ENCODE measurements around the gene DRG2.

DRG2 gene

DNA sequence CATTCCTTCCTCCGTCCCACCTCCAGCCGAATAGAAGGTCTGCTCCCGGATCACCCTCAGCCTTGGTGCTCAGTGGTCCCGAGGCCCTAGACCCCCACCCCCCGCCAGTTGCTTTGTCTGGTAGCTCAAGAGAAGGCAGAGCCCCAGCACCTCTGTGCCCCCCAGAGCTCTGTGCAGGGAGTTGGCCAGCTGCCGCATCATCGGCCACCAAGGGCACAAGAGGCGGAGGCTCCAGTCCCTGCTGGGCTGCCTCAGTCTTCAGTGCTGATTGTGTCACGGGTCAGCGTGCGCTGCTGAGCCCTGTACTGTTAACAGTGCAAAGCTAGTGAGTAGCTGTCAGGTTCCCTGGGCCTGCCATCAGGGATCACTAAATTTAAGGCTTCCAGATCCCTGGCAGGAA is 22.2 kb upstream of the DRG2 start:
- no peaks in the 10 kb centered on the region for H3K27me3 Mint-ChIP-seq
- H3K4me1 Mint-ChIP-seq: no peaks in the 10 kb centered on the region
- no peaks in the 10 kb centered on the region for H3K9me3 Mint-ChIP-seq
- no peak overlapping the region for H3K27ac Mint-ChIP-seq
- H3K36me3 Mint-ChIP-seq: peaks cover 9% of the 10 kb centered on the region
- no peak overlapping the region for H3K4me3 Mint-ChIP-seq

DNA sequence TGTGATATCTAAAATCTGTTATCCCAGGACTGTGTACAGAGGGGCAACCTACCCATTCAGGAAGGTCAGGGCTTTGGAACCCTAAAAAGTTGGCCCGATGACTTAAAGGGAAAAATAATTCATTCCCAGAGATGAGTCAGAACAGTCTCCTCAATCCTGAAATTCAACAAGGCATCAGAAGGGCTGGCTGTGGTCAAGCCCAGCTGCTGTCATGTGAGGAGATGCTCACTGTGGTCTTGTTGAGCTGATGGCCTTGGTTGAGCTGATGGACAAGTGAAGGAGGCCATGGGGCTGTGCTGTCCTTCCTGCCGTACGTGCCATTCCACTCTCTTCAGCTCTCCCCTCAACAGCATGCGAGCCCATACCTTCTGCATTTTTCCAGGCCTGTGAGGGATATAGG is 20.9 kb upstream of the DRG2 start:
- Mint-ChIP-seq H3K4me1 (peaks cover 11% of the 10 kb centered on the region), H3K9me3 (no peaks in the 10 kb centered on the region)

DNA sequence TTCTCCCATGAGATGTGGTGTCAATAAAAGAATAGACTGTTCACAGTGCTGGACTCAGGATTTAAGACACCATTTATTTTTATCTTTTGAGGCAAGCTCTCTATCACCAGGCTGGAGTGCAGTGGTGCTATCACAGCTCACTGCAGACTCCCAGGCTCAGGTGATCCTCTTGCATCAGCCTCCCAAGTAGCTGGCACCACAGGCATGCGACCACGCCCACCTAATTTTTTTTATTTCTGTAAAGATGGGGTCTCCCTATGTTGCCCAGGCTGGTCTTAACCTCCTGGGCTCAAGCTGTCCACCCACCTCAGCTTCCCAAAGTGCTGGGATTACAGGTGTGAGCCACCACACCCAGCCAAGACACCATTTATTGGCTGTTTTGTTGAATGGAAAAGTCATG is 18.6 kb upstream of the DRG2 start:
- Mint-ChIP-seq H3K4me3 (no peak overlapping the region), H3K4me1 (peaks cover 11% of the 10 kb centered on the region), H3K36me3 (peaks cover 7% of the 10 kb centered on the region), H3K27me3 (no peaks in the 10 kb centered on the region), H3K9me3 (no peaks in the 10 kb centered on the region), H3K27ac (no peak overlapping the region)

More for the DNA sequence above, 20.9 kb upstream of the DRG2 start:
- H3K27ac Mint-ChIP-seq: no peak overlapping the region
- peaks cover 9% of the 10 kb centered on the region for H3K36me3 Mint-ChIP-seq
- no peak overlapping the region for H3K4me3 Mint-ChIP-seq
- no peaks in the 10 kb centered on the region for H3K27me3 Mint-ChIP-seq

- no peak overlapping the region for H3K27ac Mint-ChIP-seq
- no peaks in the 10 kb centered on the region for H3K36me3 Mint-ChIP-seq
- H3K9me3 Mint-ChIP-seq: no peaks in the 10 kb centered on the region
- peaks cover 1% of the 10 kb centered on the region for H3K27me3 Mint-ChIP-seq
- peaks cover 11% of the 10 kb centered on the region for H3K4me1 Mint-ChIP-seq
- no peak overlapping the region for H3K4me3 Mint-ChIP-seq
Measured at GRCh38 chr17:18070861-18071340, 16.8 kb upstream of the DRG2 start.

DNA sequence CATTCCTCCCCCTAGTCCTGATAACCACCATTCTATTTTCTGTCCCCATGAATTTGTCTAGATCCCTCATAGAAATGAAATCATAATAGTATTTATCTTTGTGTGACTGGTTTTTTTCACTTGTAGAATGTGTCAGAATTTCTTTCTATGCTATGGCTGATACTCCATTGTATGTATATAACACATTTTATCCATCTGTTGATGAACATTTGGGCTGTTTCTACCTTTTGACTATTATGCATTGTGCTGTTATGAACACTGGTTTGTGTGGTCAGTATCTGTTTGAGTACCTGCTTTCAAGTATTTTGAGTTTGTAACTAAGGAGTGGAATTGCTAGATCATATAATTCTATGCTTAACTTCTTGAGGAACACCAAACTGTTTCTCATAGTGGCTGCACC is 16.0 kb upstream of the DRG2 start:
- H3K4me1 Mint-ChIP-seq: peaks cover 11% of the 10 kb centered on the region
- H3K36me3 Mint-ChIP-seq: no peaks in the 10 kb centered on the region
- H3K27me3 Mint-ChIP-seq: peaks cover 1% of the 10 kb centered on the region
- H3K4me3 Mint-ChIP-seq: no peak overlapping the region
- H3K9me3 Mint-ChIP-seq: no peaks in the 10 kb centered on the region
- H3K27ac Mint-ChIP-seq: no peak overlapping the region

DNA sequence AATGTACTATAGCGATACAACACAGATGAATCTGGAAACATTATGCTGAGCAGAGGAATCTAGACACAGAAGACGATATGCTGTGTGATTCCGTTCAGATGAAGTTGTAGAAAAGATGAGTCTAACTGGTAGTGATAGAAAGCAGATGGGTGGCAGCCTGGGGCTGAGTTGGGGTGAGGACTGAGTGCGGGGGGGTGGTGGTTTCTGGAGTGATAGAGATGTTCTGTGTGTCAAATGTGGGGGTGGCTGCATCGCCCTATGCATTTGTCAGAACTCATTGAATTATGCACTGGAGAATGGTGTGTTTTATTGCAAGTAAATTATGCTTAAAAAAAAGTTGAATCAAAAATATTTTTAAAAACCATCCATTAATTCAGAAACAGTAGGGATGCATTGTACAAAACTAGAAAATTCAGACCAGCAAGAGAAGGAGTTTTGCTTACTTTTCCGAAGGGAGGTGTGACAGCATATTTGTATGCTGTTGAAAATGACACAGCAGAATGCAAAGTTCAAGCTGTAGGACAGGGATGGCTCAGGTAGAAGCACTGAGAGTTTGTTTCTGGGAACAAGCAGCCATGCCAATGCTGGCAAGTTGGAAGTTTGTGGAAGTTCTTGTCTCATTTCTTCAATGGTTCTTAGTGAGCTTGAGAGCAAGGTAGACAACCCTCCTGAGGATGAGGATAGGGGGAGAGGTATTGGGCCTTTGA is 13.0 kb upstream of the DRG2 start:
- no peaks in the 10 kb centered on the region for H3K36me3 Mint-ChIP-seq
- H3K4me1 Mint-ChIP-seq: peaks cover 11% of the 10 kb centered on the region
- H3K27ac Mint-ChIP-seq: no peak overlapping the region
- H3K4me3 Mint-ChIP-seq: no peak overlapping the region
- H3K27me3 Mint-ChIP-seq: peaks cover 5% of the 10 kb centered on the region
- H3K9me3 Mint-ChIP-seq: no peaks in the 10 kb centered on the region

DNA sequence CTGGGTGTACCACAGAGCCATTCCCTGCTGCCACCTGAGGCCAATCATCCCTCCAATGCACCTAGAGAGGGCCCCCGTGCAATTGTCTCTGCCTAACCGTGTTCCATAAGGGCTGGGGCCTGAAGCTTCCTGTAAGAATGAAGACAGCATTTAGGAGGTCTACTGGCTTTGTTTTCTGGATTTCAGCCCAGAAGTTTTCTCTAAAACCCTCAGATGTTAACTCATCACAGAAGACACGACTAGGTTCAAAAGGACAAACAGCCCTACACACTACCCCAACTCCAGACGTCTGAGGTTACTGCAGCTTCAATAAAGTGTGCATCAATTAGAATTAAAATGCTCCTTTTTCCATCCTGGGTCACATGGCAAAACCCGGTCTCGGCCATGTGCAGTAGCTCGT is 10.8 kb upstream of the DRG2 start:
- H3K36me3 Mint-ChIP-seq: no peaks in the 10 kb centered on the region
- H3K27me3 Mint-ChIP-seq: peaks cover 6% of the 10 kb centered on the region
- H3K4me1 Mint-ChIP-seq: no peaks in the 10 kb centered on the region
- H3K4me3 Mint-ChIP-seq: no peak overlapping the region
- H3K27ac Mint-ChIP-seq: no peak overlapping the region
- no peaks in the 10 kb centered on the region for H3K9me3 Mint-ChIP-seq

GRCh38 chr17:18079543-18079942 is 8.2 kb upstream of the DRG2 start:
- Mint-ChIP-seq H3K9me3 (no peaks in the 10 kb centered on the region), H3K4me1 (no peaks in the 10 kb centered on the region), H3K4me3 (no peak overlapping the region), H3K27ac (peak overlapping the region; percentile 10), H3K36me3 (no peaks in the 10 kb centered on the region), H3K27me3 (peaks cover 5% of the 10 kb centered on the region)

GRCh38 chr17:18084256-18084655 is 3.5 kb upstream of the DRG2 start:
- Mint-ChIP-seq H3K4me1 (peaks cover 16% of the 10 kb centered on the region), H3K36me3 (no peaks in the 10 kb centered on the region)

DNA sequence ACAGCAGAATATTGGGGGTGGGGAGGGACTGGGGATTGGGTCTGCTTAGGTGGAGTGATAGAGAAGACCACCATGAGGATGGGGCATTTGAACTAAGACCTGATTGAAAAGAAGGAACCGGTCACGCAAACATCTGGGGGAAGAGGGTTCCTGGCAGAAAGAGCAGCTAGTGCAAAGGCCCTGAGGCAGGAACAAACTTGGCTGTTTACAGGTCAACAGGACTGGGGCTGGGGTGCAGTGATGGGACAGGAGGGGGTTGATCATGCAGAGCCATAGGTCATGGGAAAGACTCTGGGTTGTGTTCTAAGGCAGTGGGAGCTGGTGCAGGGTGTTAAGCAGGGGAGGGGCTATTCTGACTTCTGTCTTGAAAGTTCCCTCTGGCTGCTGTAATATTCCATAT is 1.9 kb downstream of the DRG2 start:
- Mint-ChIP-seq H3K4me3 (peak overlapping the region; percentile 100), H3K36me3 (peaks cover 10% of the 10 kb centered on the region), H3K4me1 (peaks cover 32% of the 10 kb centered on the region), H3K27me3 (no peaks in the 10 kb centered on the region), H3K9me3 (no peaks in the 10 kb centered on the region), H3K27ac (peak overlapping the region; percentile 88)

More at GRCh38 chr17:18084256-18084655, 3.5 kb upstream of the DRG2 start:
- no peak overlapping the region for H3K4me3 Mint-ChIP-seq
- peaks cover 3% of the 10 kb centered on the region for H3K27me3 Mint-ChIP-seq
- H3K27ac Mint-ChIP-seq: no peak overlapping the region
- H3K9me3 Mint-ChIP-seq: no peaks in the 10 kb centered on the region

- H3K4me3 Mint-ChIP-seq: no peak overlapping the region
- no peaks in the 10 kb centered on the region for H3K9me3 Mint-ChIP-seq
- peaks cover 22% of the 10 kb centered on the region for H3K4me1 Mint-ChIP-seq
- peaks cover 10% of the 10 kb centered on the region for H3K36me3 Mint-ChIP-seq
- no peak overlapping the region for H3K27ac Mint-ChIP-seq
- no peaks in the 10 kb centered on the region for H3K27me3 Mint-ChIP-seq
Measured at GRCh38 chr17:18093616-18094408, 6.1 kb downstream of the DRG2 start.

DNA sequence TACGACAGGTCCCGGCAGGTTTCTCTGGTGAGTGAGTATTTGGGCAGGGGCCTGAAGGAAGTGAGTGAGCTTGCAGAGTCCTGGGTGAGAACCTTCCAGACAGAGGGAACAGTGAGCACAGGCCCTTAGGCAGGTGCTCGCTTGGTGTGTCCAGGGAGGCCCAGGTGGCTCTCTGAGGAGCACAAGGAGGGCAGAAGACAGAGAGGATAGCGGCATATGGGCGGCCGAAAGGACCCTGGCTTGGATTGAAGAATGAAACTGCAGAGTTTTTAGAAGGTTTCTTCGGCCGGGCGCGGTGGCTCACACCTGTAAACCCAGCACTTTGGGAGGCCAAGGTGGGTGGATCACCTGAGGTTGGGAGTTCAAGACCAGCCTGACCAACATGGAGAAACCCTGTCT is 6.7 kb downstream of the DRG2 start:
- no peak overlapping the region for H3K4me3 Mint-ChIP-seq
- H3K9me3 Mint-ChIP-seq: no peaks in the 10 kb centered on the region
- H3K27ac Mint-ChIP-seq: no peak overlapping the region
- H3K4me1 Mint-ChIP-seq: peaks cover 20% of the 10 kb centered on the region
- H3K36me3 Mint-ChIP-seq: peaks cover 10% of the 10 kb centered on the region
- H3K27me3 Mint-ChIP-seq: no peaks in the 10 kb centered on the region

DNA sequence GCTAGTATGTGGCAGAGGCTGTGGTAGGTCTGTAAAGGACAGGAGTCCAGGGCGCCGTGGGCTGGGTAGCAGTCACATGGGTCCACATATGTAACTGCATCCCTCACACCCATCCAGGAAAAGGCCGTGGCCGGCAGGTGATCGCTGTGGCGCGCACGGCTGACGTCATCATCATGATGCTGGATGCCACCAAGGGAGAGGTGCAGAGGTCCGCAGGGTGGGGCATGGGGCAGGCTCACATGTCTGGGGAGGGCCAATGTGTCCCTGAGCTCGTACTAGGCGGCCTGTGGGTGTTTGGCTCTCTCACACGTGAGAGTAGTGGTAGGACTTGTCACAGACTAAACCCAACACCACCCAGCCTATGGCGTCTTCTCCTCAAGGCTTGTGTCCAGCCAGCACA is 11.8 kb downstream of the DRG2 start:
- Mint-ChIP-seq H3K4me1 (peaks cover 5% of the 10 kb centered on the region), H3K27me3 (no peaks in the 10 kb centered on the region), H3K27ac (no peak overlapping the region), H3K9me3 (no peaks in the 10 kb centered on the region), H3K4me3 (no peak overlapping the region), H3K36me3 (no peaks in the 10 kb centered on the region)

DNA sequence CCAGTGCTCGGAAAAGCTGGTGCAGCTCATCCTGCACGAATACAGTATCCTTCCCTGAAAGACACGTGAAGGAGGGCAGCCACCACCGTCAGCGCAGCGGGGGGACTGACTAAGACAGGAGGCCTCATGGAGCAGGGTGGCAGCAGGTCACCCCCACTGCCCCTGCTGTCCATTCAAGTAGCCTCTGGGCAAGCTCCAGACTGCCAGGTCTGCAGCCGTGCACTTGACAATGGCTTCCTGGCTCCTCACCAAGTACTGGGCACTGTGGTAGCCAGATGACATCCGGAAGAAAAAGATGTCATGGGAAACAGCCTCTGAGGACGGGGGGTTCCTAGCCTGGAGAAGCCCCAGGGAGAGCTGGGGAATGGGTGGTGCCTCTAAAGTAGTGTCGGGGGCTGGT is 12.9 kb downstream of the DRG2 start:
- Mint-ChIP-seq H3K4me3 (no peak overlapping the region), H3K9me3 (no peaks in the 10 kb centered on the region), H3K27me3 (no peaks in the 10 kb centered on the region), H3K27ac (no peak overlapping the region), H3K36me3 (no peaks in the 10 kb centered on the region), H3K4me1 (peaks cover 5% of the 10 kb centered on the region)

GRCh38 chr17:18101828-18102227 is 14.1 kb downstream of the DRG2 start:
- Mint-ChIP-seq H3K27ac (no peak overlapping the region), H3K9me3 (no peaks in the 10 kb centered on the region), H3K27me3 (no peaks in the 10 kb centered on the region), H3K36me3 (no peaks in the 10 kb centered on the region), H3K4me3 (no peak overlapping the region), H3K4me1 (no peaks in the 10 kb centered on the region)

DNA sequence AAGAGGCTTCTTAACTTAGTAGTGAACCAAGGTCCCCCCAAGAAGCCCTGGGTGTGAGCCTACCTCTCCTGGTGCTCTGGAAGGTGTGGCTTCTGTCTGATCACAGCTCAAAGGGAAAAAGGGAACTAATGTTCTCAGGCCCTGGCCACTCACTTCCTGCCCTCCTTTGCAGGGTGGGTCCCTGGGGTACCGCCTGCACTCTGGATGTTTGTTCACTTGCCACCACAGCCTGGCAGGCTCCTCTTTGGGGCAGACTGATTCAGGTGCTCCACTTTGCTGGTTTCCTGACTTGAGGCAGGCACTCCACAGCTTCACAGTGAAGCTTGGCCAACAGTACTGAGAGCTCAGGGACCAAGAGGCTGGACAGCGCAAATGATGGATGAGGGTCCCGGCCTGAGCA is 14.9 kb downstream of the DRG2 start:
- no peaks in the 10 kb centered on the region for H3K27me3 Mint-ChIP-seq
- no peaks in the 10 kb centered on the region for H3K9me3 Mint-ChIP-seq
- H3K27ac Mint-ChIP-seq: no peak overlapping the region
- H3K36me3 Mint-ChIP-seq: no peaks in the 10 kb centered on the region
- H3K4me3 Mint-ChIP-seq: no peak overlapping the region
- no peaks in the 10 kb centered on the region for H3K4me1 Mint-ChIP-seq
